ENCODE measurements around the gene FPR2.

Gene FPR2

GRCh38 chr19:51792932-51793331 is 32.0 kb downstream of the FPR2 start:
- TF ChIP-seq CTCF (IDR thresholded peaks at IDR 0.05; ENCODE audit: control insufficient read depth, extremely low read depth, insufficient read depth): no peak
- H3K4me3 ChIP-seq (ENCODE audit: low read depth, low read length): no peak overlapping the region
- DNase-seq (ENCODE audit: low read depth): no peak

- H3K4me3 ChIP-seq (ENCODE audit: low read depth, low read length): no peak overlapping the region
- no peak for TF ChIP-seq CTCF (IDR thresholded peaks at IDR 0.05; ENCODE audit: control insufficient read depth, extremely low read depth, insufficient read depth)
- DNase-seq (ENCODE audit: low read depth): no peak
Observed at GRCh38 chr19:51793994-51794393, 33.0 kb downstream of the FPR2 start.

GRCh38 chr19:51794885-51795490 is 34.0 kb downstream of the FPR2 start, which contains the start of gene FPR3:
Gene FPR3 (plus strand): TSS chr19:51795157. CDS start chr19:51823749, 28,592 bp downstream.
- no peak for DNase-seq (ENCODE audit: low read depth)
- no peak for TF ChIP-seq CTCF (IDR thresholded peaks at IDR 0.05; ENCODE audit: control insufficient read depth, extremely low read depth, insufficient read depth)
- no peak within 1 kb of the TSS for H3K4me3 ChIP-seq (ENCODE audit: low read depth, low read length)

GRCh38 chr19:51796195-51796679 is 35.3 kb downstream of the FPR2 start:
- DNase-seq (ENCODE audit: low read depth): no peak
- TF ChIP-seq CTCF (IDR thresholded peaks at IDR 0.05; ENCODE audit: control insufficient read depth, extremely low read depth, insufficient read depth): no peak
- no peak overlapping the region for H3K4me3 ChIP-seq (ENCODE audit: low read depth, low read length)

GRCh38 chr19:51797480-51797879 is 36.5 kb downstream of the FPR2 start:
- no peak for TF ChIP-seq CTCF (IDR thresholded peaks at IDR 0.05; ENCODE audit: control insufficient read depth, extremely low read depth, insufficient read depth)
- DNase-seq (ENCODE audit: low read depth): no peak

GRCh38 chr19:51798062-51798461 is 37.1 kb downstream of the FPR2 start:
- DNase-seq (ENCODE audit: low read depth): no peak
- TF ChIP-seq CTCF (IDR thresholded peaks at IDR 0.05; ENCODE audit: control insufficient read depth, extremely low read depth, insufficient read depth): no peak
- H3K4me3 ChIP-seq (ENCODE audit: low read depth, low read length): no peak overlapping the region

More at GRCh38 chr19:51797480-51797879, 36.5 kb downstream of the FPR2 start:
- no peak overlapping the region for H3K4me3 ChIP-seq (ENCODE audit: low read depth, low read length)
